ENCODE measurements around the gene POGLUT3. TPM values are rescaled to one million over a fixed set of nuclear protein-coding genes. Genes with fewer than 3 reads are reported as not detected.
A peak's percentile ranks its signal among the peaks of the same experiment; 100 is the strongest.

Gene POGLUT3
- total RNA-seq, 8 experiments from 2014 or later = 1.6 to 26.1 (median 8.9) TPM

- ATAC-seq (replicated peaks in 6 of 8) = no peak
- Histone ChIP-seq H3K27ac (no peak overlapping the region), H3K4me3 (no peak overlapping the region), H3K4me1 (replicated peaks in 1 of 2) (peaks cover 0 to 3% of the 10 kb centered on the region in 2 donors)
- in situ Hi-C loops (cut with MboI; ENCODE audit: low pct_unique_long_range_greater_than_20kb in 2 of 9, low sequenced_read_pairs in 9 of 9, unreplicated experiment in 9 of 9) = no loop called here
- WGBS, 10 experiments = 15 to 100% (median 82%) methylated on average over 1 to 6 of the region's 7 CpGs
These were observed 1.4 kb downstream of the POGLUT3 start for GRCh38 chr11:108496643-108497256.

- no peak for ATAC-seq (replicated peaks in 6 of 8)
- in situ Hi-C loops (cut with MboI; ENCODE audit: low pct_unique_long_range_greater_than_20kb in 2 of 9, low sequenced_read_pairs in 9 of 9, unreplicated experiment in 9 of 9) = no loop called here
- no peak overlapping the region for H3K4me3 ChIP-seq
- 75 to 100% (median 97%) methylated on average over 1 to 3 of the region's 3 CpGs; no CpG with 5 or more reads in 4 of the 10 experiments for WGBS, 10 experiments
- H3K27ac ChIP-seq = no peak overlapping the region
- peaks cover 0 to 3% of the 10 kb centered on the region in 2 donors for H3K4me1 ChIP-seq (replicated peaks in 1 of 2)
These were observed 2.9 kb downstream of the POGLUT3 start for GRCh38 chr11:108495326-108495725.

GRCh38 chr11:108494182-108494581 lies 4.0 kb downstream of the POGLUT3 start:
- no peak for ATAC-seq (replicated peaks in 6 of 8)
- 40 to 93% (median 70%) methylated on average over 1 to 6 of the region's 6 CpGs; no CpG with 5 or more reads in 1 of the 10 experiments for WGBS, 10 experiments
- Histone ChIP-seq H3K4me3 (no peak overlapping the region), H3K27ac (no peak overlapping the region), H3K4me1 (replicated peaks in 1 of 2) (peaks cover 0 to 3% of the 10 kb centered on the region in 2 donors)
- in situ Hi-C loops (cut with MboI; ENCODE audit: low pct_unique_long_range_greater_than_20kb in 2 of 9, low sequenced_read_pairs in 9 of 9, unreplicated experiment in 9 of 9) = no loop called here

GRCh38 chr11:108491936-108492335 lies 6.2 kb downstream of the POGLUT3 start:
- Histone ChIP-seq H3K4me1 (replicated peaks in 1 of 2) (no peaks in the 10 kb centered on the region), H3K27ac (no peak overlapping the region), H3K4me3 (no peak overlapping the region)
- ATAC-seq (replicated peaks in 6 of 8) = no peak
- 82 to 100% (median 99%) methylated on average over 1 to 3 of the region's 3 CpGs for WGBS, 10 experiments
- in situ Hi-C loops (cut with MboI; ENCODE audit: low pct_unique_long_range_greater_than_20kb in 2 of 9, low sequenced_read_pairs in 9 of 9, unreplicated experiment in 9 of 9) = no loop called here

GRCh38 chr11:108486828-108487227 lies 11.4 kb downstream of the POGLUT3 start:
- in situ Hi-C loops (cut with MboI; ENCODE audit: low pct_unique_long_range_greater_than_20kb in 2 of 9, low sequenced_read_pairs in 9 of 9, unreplicated experiment in 9 of 9) = no loop called here

GRCh38 chr11:108486331-108486730 lies 11.9 kb downstream of the POGLUT3 start:
- no peak for ATAC-seq (replicated peaks in 6 of 8)
- in situ Hi-C loops (cut with MboI; ENCODE audit: low pct_unique_long_range_greater_than_20kb in 2 of 9, low sequenced_read_pairs in 9 of 9, unreplicated experiment in 9 of 9) = no loop called here
- Histone ChIP-seq H3K4me3 (no peak overlapping the region), H3K27ac (no peak overlapping the region), H3K4me1 (replicated peaks in 1 of 2) (no peaks in the 10 kb centered on the region)
- 75 to 100% (median 90%) methylated on average over 1 to 3 of the region's 3 CpGs; no CpG with 5 or more reads in 1 of the 10 experiments for WGBS, 10 experiments

More at GRCh38 chr11:108486828-108487227, 11.4 kb downstream of the POGLUT3 start:
- no peak for ATAC-seq (replicated peaks in 6 of 8)
- no peak overlapping the region for H3K27ac ChIP-seq
- WGBS, 10 experiments = 83 to 100% (median 93%) methylated on average over 1 to 3 of the region's 3 CpGs; no CpG with 5 or more reads in 1 of the 10 experiments
- H3K4me1 ChIP-seq (replicated peaks in 1 of 2) = no peaks in the 10 kb centered on the region
- no peak overlapping the region for H3K4me3 ChIP-seq

GRCh38 chr11:108483163-108483562 lies 15.0 kb downstream of the POGLUT3 start:
- ATAC-seq (replicated peaks in 6 of 8) = no peak
- in situ Hi-C loops (cut with MboI; ENCODE audit: low pct_unique_long_range_greater_than_20kb in 2 of 9, low sequenced_read_pairs in 9 of 9, unreplicated experiment in 9 of 9) = no loop called here
- Histone ChIP-seq H3K27ac (no peak overlapping the region), H3K4me3 (no peak overlapping the region), H3K4me1 (replicated peaks in 1 of 2) (no peaks in the 10 kb centered on the region)

- Histone ChIP-seq H3K27ac (no peak overlapping the region), H3K4me1 (replicated peaks in 1 of 2) (no peaks in the 10 kb centered on the region), H3K4me3 (no peak overlapping the region)
- ATAC-seq (replicated peaks in 6 of 8) = no peak
- in situ Hi-C loops (cut with MboI; ENCODE audit: low pct_unique_long_range_greater_than_20kb in 2 of 9, low sequenced_read_pairs in 9 of 9, unreplicated experiment in 9 of 9) = no loop called here
- 54 to 100% (median 87%) methylated on average over 2 to 11 of the region's 11 CpGs for WGBS, 10 experiments
These were observed 23.3 kb downstream of the POGLUT3 start for GRCh38 chr11:108474664-108475463.

GRCh38 chr11:108472681-108473080 lies 25.5 kb downstream of the POGLUT3 start:
- H3K27ac ChIP-seq = no peak overlapping the region
- in situ Hi-C loops (cut with MboI; ENCODE audit: low pct_unique_long_range_greater_than_20kb in 2 of 9, low sequenced_read_pairs in 9 of 9, unreplicated experiment in 9 of 9) = no loop called here
- WGBS, 10 experiments = 57 to 100% (median 100%) methylated on average over 1 of the region's 1 CpG; no CpG with 5 or more reads in 2 of the 10 experiments
- no peak for ATAC-seq (replicated peaks in 6 of 8)
- H3K4me3 ChIP-seq = no peak overlapping the region
- peaks cover 0 to 3% of the 10 kb centered on the region in 2 donors for H3K4me1 ChIP-seq (replicated peaks in 1 of 2)

GRCh38 chr11:108468478-108468864 lies 29.7 kb downstream of the POGLUT3 start:
- H3K4me1 ChIP-seq (replicated peaks in 1 of 2) = peaks cover 0 to 7% of the 10 kb centered on the region in 2 donors
- no peak for ATAC-seq (replicated peaks in 6 of 8)
- no peak overlapping the region for H3K4me3 ChIP-seq
- in situ Hi-C loops (cut with MboI; ENCODE audit: low pct_unique_long_range_greater_than_20kb in 2 of 9, low sequenced_read_pairs in 9 of 9, unreplicated experiment in 9 of 9) = no loop called here
- 40 to 100% (median 100%) methylated on average over 1 of the region's 1 CpG; no CpG with 5 or more reads in 2 of the 10 experiments for WGBS, 10 experiments
- H3K27ac ChIP-seq = no peak overlapping the region

- in situ Hi-C loops (cut with MboI; ENCODE audit: low pct_unique_long_range_greater_than_20kb in 2 of 9, low sequenced_read_pairs in 9 of 9, unreplicated experiment in 9 of 9) = no loop called here
- WGBS, 10 experiments = 0 to 5% (median 0%) methylated on average over 1 to 15 of the region's 35 CpGs; no CpG with 5 or more reads in 1 of the 10 experiments
- peaks cover 0 to 7% of the 10 kb centered on the region in 2 donors for H3K4me1 ChIP-seq (replicated peaks in 1 of 2)
- peak within 1 kb of the TSS; percentile 59 to 87 (median 66) for H3K4me3 ChIP-seq
- peak; percentile 99 for ATAC-seq (replicated peaks in 6 of 8)
- H3K27ac ChIP-seq = peak within 1 kb of the TSS; percentile 96 to 98
These were observed 30.9 kb downstream of the POGLUT3 start, which contains the start of gene C11orf65 for GRCh38 chr11:108467091-108467823. Gene C11orf65 (minus strand): TSS chr11:108467529. CDS start chr11:108461559, 5,970 bp downstream.

GRCh38 chr11:108466405-108466804 lies 31.8 kb downstream of the POGLUT3 start:
- H3K4me1 ChIP-seq (replicated peaks in 1 of 2) = peaks cover 0 to 7% of the 10 kb centered on the region in 2 donors
- no peak for ATAC-seq (replicated peaks in 6 of 8)
- 16 to 100% (median 50%) methylated on average over 2 to 7 of the region's 7 CpGs for WGBS, 10 experiments
- peak overlapping the region in 1 of 2 donors; percentile 98 for H3K27ac ChIP-seq
- in situ Hi-C loops (cut with MboI; ENCODE audit: low pct_unique_long_range_greater_than_20kb in 2 of 9, low sequenced_read_pairs in 9 of 9, unreplicated experiment in 9 of 9) = no loop called here
- H3K4me3 ChIP-seq = peak overlapping the region; percentile 59 to 87 (median 66)
